Heart right ventricle (tissue), 16 donors: ENCODE data around the gene FAM240B. TPM values are rescaled to one million over a fixed set of nuclear protein-coding genes. Genes with fewer than 3 reads are reported as not detected.
A peak's percentile ranks its signal among the peaks of the same experiment; 100 is the strongest.

ENCODE experiments used
- ATAC-seq, 8 donors: fragments of 200-7000 bp; cut with Tn5 transposase; one replicate each; pipeline ENCODE4 v1.9.1; 2020; ENCODE audit warnings: mild to moderate bottlenecking in 8 of 8, moderate library complexity in 8 of 8, moderate number of reproducible peaks in 1 of 8
- DNase-seq, 2 donors: peaks; one replicate each; pipeline ENCODE4 v3.0.0-alpha.2; 2020
- H3K27ac ChIP-seq, 10 donors: fragments of 200-600 bp; sonication (generic) in 2 of 10; one replicate each; pipeline versions ENCODE4 v1.5.0 to v1.8.0; 2020 to 2022; ENCODE audit warnings: mild to moderate bottlenecking in 3 of 10
- H3K27me3 ChIP-seq, 7 donors: fragments of 200-600 bp; one replicate each; pipeline ENCODE4 v1.8.0; 2021 to 2022; ENCODE audit warnings: mild to moderate bottlenecking in 2 of 7
- H3K36me3 ChIP-seq, 9 donors: fragments of 200-600 bp; sonication (generic) in 1 of 9; one replicate each; pipeline versions ENCODE4 v1.5.0 to v1.8.0; 2020 to 2022; ENCODE audit warnings: mild to moderate bottlenecking in 2 of 9
- H3K4me1 ChIP-seq, 9 donors: fragments of 200-600 bp; sonication (generic) in 1 of 9; one replicate each; pipeline versions ENCODE4 v1.5.0 to v1.8.0; 2020 to 2022; ENCODE audit warnings: mild to moderate bottlenecking in 4 of 9
- H3K4me3 ChIP-seq, 10 donors: fragments of 200-600 bp; sonication (generic) in 2 of 10; one replicate each; pipeline versions ENCODE4 v1.5.0 to v1.8.0; 2020 to 2022; ENCODE audit warnings: mild to moderate bottlenecking in 7 of 10, moderate library complexity in 2 of 10
- H3K9me3 ChIP-seq, 11 donors: fragments of 200-600 bp in 10 of 11; sonication (generic) in 2 of 11; one replicate each; pipeline versions ENCODE4 v1.5.0 to v1.8.0; 2013 to 2022; ENCODE audit warnings: mild to moderate bottlenecking in 2 of 11, control low read depth in 1 of 11, moderate library complexity in 1 of 11
- CTCF ChIP-seq, 9 donors: fragments of 200-600 bp; sonication (generic) in 2 of 9; IDR thresholded peaks; one replicate each; pipeline versions ENCODE4 v1.5.0 to v1.8.0; 2021 to 2022; ENCODE audit warnings: antibody characterized with exemption in 9 of 9, mild to moderate bottlenecking in 5 of 9, moderate library complexity in 1 of 9
- WGBS, 2 donors: extraction: QIAGEN DNeasy Blood & Tissue Kit; methylation state at CpG; one replicate each; pipeline ENCODE4 v1.1.7; 2013; ENCODE audit warnings: inconsistent platforms in 1 of 2; 5-methylcytosine and 5-hydroxymethylcytosine counted together
- intact Hi-C, 10 donors: fragments of 100-400 bp; cut with DNase I; formaldehyde crosslinking; loops; one replicate each; pipeline versions ENCODE4 v1.11.1 to v1.14.2; 2022
- polyA plus RNA-seq, 2 donors: library from polyadenylated mRNA; stranded (reverse); fragments of 200-250 nt; gene quantifications; one replicate each; pipeline ENCODE4 v1.2.3, GENCODE V29; 2013
- total RNA-seq, 10 donors: library from RNA; stranded (reverse); fragmentation: NEBNext Ultra II Directional in 3 of 10; extraction: Animal tissue kit (Norgen Biotek cat#: 25700) in 3 of 10; gene quantifications; one replicate each; pipeline versions ENCODE4 v1.2.1 to v1.2.4, GENCODE V29; 2021 to 2023
- donor health status: Arrhythmogenic right ventricular cardiomyopathy.
- donor health status: ischemic (EF 13 %, LVEDD 7.1; RV severe dilation, severe dysfunction).
- donor health status: healthy with polysubstance abuse.
- donor health status: DM: no; HTN: yes; CAD: no.
- donor health status: DM: no; HTN: no; CAD: no.
- donor health status: ischemic (EF 25% LVEDD 6.9; RV normal size, moderate dysfunction).
- donor health status: ischemic (EF 25% LVEDD 5.7; RV mildly dilated, moderate dysfunction).
- donor health status: healthy.
- donor health status: DM: yes; HTN: yes; CAD: no.
- donor health status: Ischemic cardiomyopathy.
- donor health status: ischemic (EF 35%, LVEDD 5.7; RV mildly dilated, moderate dysfunction).
- donor health status: nonischemic (EF 11% LVEDD 7.7; RV severe dilation, severe dysfunction).
- donor health status: DM: yes; HTN: yes; CAD: no.
- donor health status: PGD.
- donor health status: ischemic (EF 29% LVEDD 5.4; RV normal size, mild dysfunction).
- donor health status: nonischemic (EF 23%, LVEDD 6.1; RV moderate dilation, normal function).

FAM240B gene
- total and polyA plus RNA-seq, 12 donors = not detected

GRCh38 chr9:38651400-38652042 lies 68.4 kb downstream of the FAM240B start:
- Histone ChIP-seq H3K27ac (peak overlapping the region in 8 of 10 donors; percentile 17 to 79 (median 77)), H3K4me1 (peaks cover 0 to 22% (median 0%) of the 10 kb centered on the region in 9 donors), H3K27me3 (no peaks in the 10 kb centered on the region), H3K4me3 (peak overlapping the region in 4 of 10 donors; percentile 2 to 43 (median 27)), H3K36me3 (no peaks in the 10 kb centered on the region), H3K9me3 (no peaks in the 10 kb centered on the region)
- DNase-seq = peak in 1 of 2 donors; percentile 28
- intact Hi-C loops = loop anchor here in 1 of 10 donors (10.0 kb wide), 1 partner anchor 53 kb away; no protein-coding TSS in a partner anchor
- peak; percentile 18 to 65 (median 52) for ATAC-seq
- 16 to 26% methylated on average over 8 of the region's 8 CpGs for WGBS, 2 donors
- no peak for TF ChIP-seq CTCF (IDR thresholded peaks at IDR 0.05)

- intact Hi-C loops = loop anchor here in 1 of 10 donors (10.0 kb wide), 1 partner anchor 54 kb away; no protein-coding TSS in a partner anchor
- H3K36me3 ChIP-seq = no peaks in the 10 kb centered on the region
- 61 to 77% methylated on average over 8 of the region's 8 CpGs for WGBS, 2 donors
- ATAC-seq = peak in 1 of 8 donors; percentile 22
- H3K27me3 ChIP-seq = no peaks in the 10 kb centered on the region
- peak overlapping the region; percentile 31 to 79 (median 76) for H3K27ac ChIP-seq
- H3K4me1 ChIP-seq = peaks cover 0 to 22% (median 0%) of the 10 kb centered on the region in 9 donors
- H3K4me3 ChIP-seq = peak overlapping the region in 9 of 10 donors; percentile 12 to 43 (median 23)
- no peak for TF ChIP-seq CTCF (IDR thresholded peaks at IDR 0.05)
- no peaks in the 10 kb centered on the region for H3K9me3 ChIP-seq
- DNase-seq = no peak
Observed at GRCh38 chr9:38650564-38650963, 69.4 kb downstream of the FAM240B start.

- Histone ChIP-seq H3K27ac (peak overlapping the region; percentile 42 to 79 (median 76)), H3K27me3 (no peaks in the 10 kb centered on the region), H3K36me3 (no peaks in the 10 kb centered on the region), H3K4me1 (peaks cover 0 to 22% (median 0%) of the 10 kb centered on the region in 9 donors), H3K4me3 (peak overlapping the region in 8 of 10 donors; percentile 12 to 43 (median 20)), H3K9me3 (no peaks in the 10 kb centered on the region)
- intact Hi-C loops = loop anchor here in 4 of 10 donors (10.0 kb wide), 2 partner anchors 45 to 55 kb away; no protein-coding TSS in a partner anchor
- TF ChIP-seq CTCF (IDR thresholded peaks at IDR 0.05) = no peak
- ATAC-seq (peak; percentile 70 to 89 (median 82)), DNase-seq (peak; percentile 39 to 57)
- WGBS, 2 donors = 41 to 63% methylated on average over 8 of the region's 8 CpGs
Observed at GRCh38 chr9:38649731-38650363, 70.1 kb downstream of the FAM240B start.

- no peak for TF ChIP-seq CTCF (IDR thresholded peaks at IDR 0.05)
- peaks cover 0 to 4% (median 0%) of the 10 kb centered on the region in 9 donors for H3K4me1 ChIP-seq
- H3K4me3 ChIP-seq = no peak overlapping the region
- intact Hi-C loops = loop anchor here in 3 of 10 donors (10.0 kb wide), 2 partner anchors 50 to 60 kb away; no protein-coding TSS in a partner anchor
- no peak for DNase-seq
- no peak overlapping the region for H3K27ac ChIP-seq
- H3K9me3 ChIP-seq = no peaks in the 10 kb centered on the region
- no peaks in the 10 kb centered on the region for H3K36me3 ChIP-seq
- 6 to 30% methylated on average over 2 of the region's 2 CpGs for WGBS, 2 donors
- peaks cover 0 to 12% (median 0%) of the 10 kb centered on the region in 7 donors for H3K27me3 ChIP-seq
- no peak for ATAC-seq
Observed at GRCh38 chr9:38644601-38645000, 75.3 kb downstream of the FAM240B start.
